M059J (cell line): ENCODE data around the gene GAL3ST2. TPM values are rescaled to one million over a fixed set of nuclear protein-coding genes. Genes with fewer than 3 reads are reported as not detected.
A peak's percentile ranks its signal among the peaks of the same experiment; 100 is the strongest.
"Not testable (repeated sequence)": the region's sequence is repeated elsewhere in the genome, so short reads cannot be mapped to it uniquely, and the experiment has no call there.

Experiments used
- DNase-seq: peaks from one replicate; pipeline ENCODE4 v3.0.0-alpha.2; 2012; ENCODE audit warnings: low read depth
- total RNA-seq: library from RNA; depleted of rRNA; stranded (reverse); fragments of >200 nt; shearing (Covaris generic); gene quantifications from 2 replicates; pipeline ENCODE4 v1.2.3, GENCODE V29; 2014; rRNA removed

Gene GAL3ST2
- total RNA-seq: not detected in 2 replicates

- no peak for DNase-seq
Observed at GRCh38 chr2:241776336-241777169, at the start of gene GAL3ST2. Gene GAL3ST2, plus strand, starts transcription at chr2:241776822. Its CDS starts 134 bp downstream, at chr2:241776956.

GRCh38 chr2:241728000-241728399 is 48.6 kb upstream of the GAL3ST2 start:
- DNase-seq: no peak

GRCh38 chr2:241728627-241729026 is 48.0 kb upstream of the GAL3ST2 start:
- no peak for DNase-seq

GRCh38 chr2:241729868-241730267 is 46.8 kb upstream of the GAL3ST2 start:
- no peak for DNase-seq

GRCh38 chr2:241730671-241731293 is 45.8 kb upstream of the GAL3ST2 start:
- no peak for DNase-seq

GRCh38 chr2:241732513-241733186 is 44.0 kb upstream of the GAL3ST2 start:
- DNase-seq: peak; percentile 48

GRCh38 chr2:241733391-241734207 is 43.0 kb upstream of the GAL3ST2 start:
- DNase-seq: no peak

GRCh38 chr2:241734208-241734466 is 42.5 kb upstream of the GAL3ST2 start:
- no peak for DNase-seq

GRCh38 chr2:241734467-241735208 is 42.0 kb upstream of the GAL3ST2 start, which contains the start of gene D2HGDH:
Gene D2HGDH, plus strand, starts transcription at chr2:241734630. Its CDS starts 595 bp downstream, at chr2:241735225.
- peak; percentile 64 for DNase-seq

- DNase-seq: no peak
Observed at GRCh38 chr2:241736111-241736510, 40.5 kb upstream of the GAL3ST2 start.

- no peak for DNase-seq
Observed at GRCh38 chr2:241738040-241738686, 38.5 kb upstream of the GAL3ST2 start.

GRCh38 chr2:241739177-241739576 is 37.4 kb upstream of the GAL3ST2 start:
- DNase-seq: no peak

GRCh38 chr2:241739651-241740050 is 37.0 kb upstream of the GAL3ST2 start:
- peak; percentile 49 for DNase-seq

- DNase-seq: peak; percentile 77
Observed at GRCh38 chr2:241741016-241741415, 35.6 kb upstream of the GAL3ST2 start.

- DNase-seq: no peak
Observed at GRCh38 chr2:241742320-241742939, 34.2 kb upstream of the GAL3ST2 start.

GRCh38 chr2:241743008-241743407 is 33.6 kb upstream of the GAL3ST2 start:
- DNase-seq: not testable (repeated sequence)

GRCh38 chr2:241743620-241744019 is 33.0 kb upstream of the GAL3ST2 start:
- DNase-seq: no peak

GRCh38 chr2:241744028-241744754 is 32.4 kb upstream of the GAL3ST2 start:
- no peak for DNase-seq

GRCh38 chr2:241745276-241745675 is 31.3 kb upstream of the GAL3ST2 start:
- no peak for DNase-seq
